GM19452 (cell line): ENCODE results near the gene PER1.
A peak's percentile ranks its signal among the peaks of the same experiment; 100 is the strongest.
"Not testable (repeated sequence)": the region's sequence is repeated elsewhere in the genome, so short reads cannot be mapped to it uniquely, and the experiment has no call there.

Experiments used
- ATAC-seq: cut with Tn5 transposase; IDR thresholded peaks from one replicate; pipeline ENCODE4 v1.9.1; 2021; ENCODE audit not compliant: unreplicated experiment

Gene PER1

DNA sequence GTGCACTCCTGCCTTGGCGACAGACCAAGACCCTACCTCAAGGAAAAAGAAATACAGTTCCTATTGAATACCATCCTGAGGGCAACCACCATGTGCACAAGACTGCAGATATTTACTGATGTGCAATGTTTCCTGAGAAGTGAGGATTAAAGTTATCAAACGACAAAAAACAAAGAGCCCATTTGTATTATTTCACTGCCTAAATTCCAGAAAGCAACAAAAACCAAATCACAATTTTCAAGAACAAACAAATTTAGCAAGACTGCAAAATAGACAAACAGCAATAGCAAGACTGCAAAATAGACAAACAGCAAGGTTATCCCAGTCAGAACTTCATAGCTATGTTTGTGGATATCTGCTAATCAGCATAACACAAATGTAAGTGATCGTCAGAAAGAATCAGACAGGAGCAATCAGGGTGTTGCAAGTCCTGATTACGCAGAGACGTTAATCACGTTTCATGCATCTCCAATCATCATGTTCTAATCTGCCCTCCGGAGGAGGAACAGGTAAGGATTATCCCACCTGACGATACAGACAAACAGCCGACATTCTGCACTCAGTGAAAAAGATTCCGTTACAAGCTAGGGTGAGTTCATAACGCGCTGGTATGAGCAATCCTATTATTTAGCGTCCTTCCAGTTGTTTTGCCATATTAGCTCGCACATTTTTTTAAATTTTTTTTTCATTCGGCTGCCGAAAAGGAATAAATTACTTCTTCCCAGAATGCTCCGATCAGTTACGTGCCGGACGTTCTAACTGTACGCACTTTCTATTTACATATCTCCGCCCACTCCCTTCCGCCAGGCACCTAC is 21.1 kb upstream of the PER1 start:
- ATAC-seq: peak; percentile 71

DNA sequence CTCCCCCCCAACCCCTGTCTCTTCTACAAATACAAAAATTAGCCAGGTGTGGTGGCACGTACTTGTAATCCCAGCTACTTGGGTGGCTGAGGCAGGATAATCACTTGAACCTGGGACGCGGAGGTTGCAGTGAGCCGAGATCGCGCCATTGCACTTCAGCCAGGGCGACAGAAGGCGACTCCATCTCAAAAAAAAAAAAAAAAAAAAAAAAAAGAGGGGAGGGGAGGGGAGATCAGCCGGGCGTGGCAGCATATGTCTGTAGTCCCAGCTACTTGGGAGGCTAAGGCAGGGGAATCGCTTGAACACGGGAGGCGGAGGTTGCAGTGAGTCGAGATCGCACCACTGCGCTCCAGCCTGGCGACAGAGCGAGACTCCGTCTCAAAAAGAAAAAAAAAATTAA is 18.0 kb upstream of the PER1 start:
- not testable (repeated sequence) for ATAC-seq

DNA sequence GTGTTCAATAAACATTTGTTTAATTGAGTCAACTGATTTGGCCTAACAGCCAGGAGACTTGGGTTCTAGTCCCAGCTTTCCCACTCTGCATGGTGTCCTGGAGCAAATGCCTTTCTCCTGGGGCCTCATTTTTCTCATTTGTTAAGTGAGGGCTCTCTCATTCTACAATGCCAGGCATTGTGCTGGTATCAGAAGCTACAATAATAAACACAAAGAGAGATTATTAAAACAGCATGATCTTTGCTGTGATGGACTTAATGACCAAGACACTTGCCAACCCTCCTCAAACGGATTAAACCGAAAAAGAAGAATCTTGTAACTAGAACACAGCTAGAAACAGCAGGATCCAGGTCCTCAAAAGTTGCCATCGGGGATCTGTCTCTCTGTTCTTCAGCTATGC is 15.3 kb upstream of the PER1 start:
- ATAC-seq: no peak

DNA sequence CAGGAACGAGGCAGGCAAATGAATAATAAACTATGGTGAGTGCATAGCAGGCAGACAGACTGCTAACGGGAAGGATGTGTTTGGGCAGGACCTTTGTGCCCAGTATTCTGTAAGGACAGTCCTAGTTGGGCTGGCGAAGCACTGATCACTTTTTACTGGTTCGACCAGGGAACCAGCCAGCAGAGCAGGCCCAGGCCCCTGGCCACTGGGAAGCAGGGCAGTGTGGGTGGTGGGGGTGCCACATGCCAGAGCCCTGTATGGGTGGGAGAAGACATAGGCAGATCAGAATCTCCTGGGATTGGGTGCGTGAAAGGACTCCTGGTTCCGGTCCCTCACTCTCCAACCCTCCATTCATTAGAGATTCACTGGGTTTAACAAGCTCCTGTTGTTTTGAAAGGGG is 14.5 kb upstream of the PER1 start:
- ATAC-seq: no peak

- no peak for ATAC-seq
Observed at GRCh38 chr17:8164815-8165131, 12.6 kb upstream of the PER1 start.

GRCh38 chr17:8163978-8164814 is 12.0 kb upstream of the PER1 start:
- ATAC-seq: no peak

DNA sequence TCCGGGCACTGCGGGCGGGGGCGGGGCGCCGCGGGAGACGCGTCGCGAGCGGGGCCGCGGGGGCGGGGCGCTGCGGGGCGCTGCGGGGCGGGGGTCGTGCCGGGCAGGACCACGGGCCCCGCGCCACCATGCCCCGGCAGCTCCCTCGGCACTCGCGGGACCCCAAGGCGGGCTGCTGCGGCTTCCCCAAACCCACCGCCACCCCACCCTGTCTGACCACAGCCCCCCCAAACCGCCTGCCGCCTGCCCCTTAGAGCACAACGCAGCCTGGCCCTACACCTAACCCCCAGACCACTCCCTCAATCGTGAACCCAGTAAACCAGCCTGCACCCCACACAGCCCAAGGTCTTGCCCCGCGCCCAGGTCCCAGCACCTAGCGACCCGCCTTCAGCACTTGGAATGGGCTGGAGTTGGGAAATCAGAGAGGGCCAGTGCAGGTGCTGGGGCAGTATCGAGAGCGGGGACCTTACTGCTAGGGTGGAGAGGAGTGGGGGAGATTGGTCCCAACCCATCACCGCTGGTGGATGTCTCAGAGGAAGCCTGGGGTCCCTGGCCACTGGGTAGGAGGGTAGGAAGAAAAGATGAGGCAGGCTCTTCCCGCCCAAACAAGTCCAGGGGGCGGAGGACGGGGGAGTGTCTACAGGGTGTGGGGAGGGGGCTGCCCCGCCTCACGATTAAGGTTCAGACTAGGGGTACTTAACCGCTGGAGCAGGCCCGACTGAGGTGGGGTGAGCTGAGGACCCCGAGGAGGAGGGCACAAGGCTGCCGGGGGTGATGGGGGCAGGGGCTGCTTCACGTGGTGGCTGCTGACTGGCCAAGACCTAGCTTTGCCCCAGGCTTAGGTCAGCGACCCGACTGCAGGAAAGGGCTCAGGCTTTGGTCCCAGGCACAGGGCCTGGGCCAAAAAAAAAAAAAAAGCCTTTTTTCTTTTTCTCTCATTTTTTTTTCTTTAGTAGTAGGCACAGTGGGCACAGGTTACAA is 11.1 kb upstream of the PER1 start:
- no peak for ATAC-seq

DNA sequence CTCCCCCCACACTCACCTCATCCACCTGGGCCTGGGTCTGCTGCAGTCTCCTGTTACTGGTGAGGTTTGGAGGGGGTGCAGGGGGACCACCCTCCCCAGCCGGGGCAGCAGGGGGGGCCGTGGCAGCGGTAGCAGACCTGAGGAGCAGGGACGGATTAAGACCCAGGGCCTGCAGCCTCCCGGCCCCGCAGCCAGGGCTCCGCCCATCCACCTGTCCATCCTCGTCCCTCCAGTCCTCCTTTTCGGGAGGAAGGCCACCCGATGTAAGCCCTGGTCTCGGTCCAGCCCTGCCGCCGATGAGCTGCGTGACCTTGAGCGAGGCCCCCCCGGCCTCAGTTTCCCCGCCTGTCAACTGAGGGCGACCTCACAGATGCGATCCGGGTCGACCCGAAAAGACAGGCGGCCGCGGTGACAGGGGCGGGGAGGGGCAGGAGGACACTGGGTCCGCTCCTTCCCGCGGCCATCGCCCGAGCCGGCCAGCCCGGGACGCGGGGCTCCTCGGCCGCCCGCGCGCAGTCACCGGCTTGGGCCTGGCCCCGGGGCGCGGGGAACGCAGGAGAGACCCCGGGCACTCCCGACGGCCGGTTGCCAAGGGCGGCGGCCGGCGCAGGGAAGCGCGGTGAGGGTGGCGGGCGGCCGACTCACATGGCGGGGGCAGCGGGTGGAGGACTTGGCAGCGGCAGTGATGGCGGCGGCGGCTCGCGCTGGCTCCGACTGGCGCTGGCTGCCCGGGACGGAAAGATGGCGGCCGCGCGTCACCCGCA is 10.2 kb upstream of the PER1 start, which contains the start of gene VAMP2:
VAMP2 (minus strand) TSS at position 716 of the 764 bp plus-strand sequence; CDS start at position 647, 69 bp downstream.
- ATAC-seq: no peak

GRCh38 chr17:8161289-8162232 is 9.4 kb upstream of the PER1 start:
- ATAC-seq: no peak

- ATAC-seq: no peak
Observed at GRCh38 chr17:8160741-8161221, 8.6 kb upstream of the PER1 start.

GRCh38 chr17:8160224-8160577 is 8.0 kb upstream of the PER1 start:
- ATAC-seq: no peak

GRCh38 chr17:8159459-8160223 is 7.4 kb upstream of the PER1 start:
- ATAC-seq: no peak

- ATAC-seq: no peak
Observed at GRCh38 chr17:8159032-8159400, 6.8 kb upstream of the PER1 start.

- no peak for ATAC-seq
Observed at GRCh38 chr17:8158267-8159031, 6.2 kb upstream of the PER1 start.

- ATAC-seq: peak; percentile 77
Observed at GRCh38 chr17:8156246-8156992, 4.2 kb upstream of the PER1 start.

- ATAC-seq: no peak
Observed at GRCh38 chr17:8155996-8156245, 3.7 kb upstream of the PER1 start.

DNA sequence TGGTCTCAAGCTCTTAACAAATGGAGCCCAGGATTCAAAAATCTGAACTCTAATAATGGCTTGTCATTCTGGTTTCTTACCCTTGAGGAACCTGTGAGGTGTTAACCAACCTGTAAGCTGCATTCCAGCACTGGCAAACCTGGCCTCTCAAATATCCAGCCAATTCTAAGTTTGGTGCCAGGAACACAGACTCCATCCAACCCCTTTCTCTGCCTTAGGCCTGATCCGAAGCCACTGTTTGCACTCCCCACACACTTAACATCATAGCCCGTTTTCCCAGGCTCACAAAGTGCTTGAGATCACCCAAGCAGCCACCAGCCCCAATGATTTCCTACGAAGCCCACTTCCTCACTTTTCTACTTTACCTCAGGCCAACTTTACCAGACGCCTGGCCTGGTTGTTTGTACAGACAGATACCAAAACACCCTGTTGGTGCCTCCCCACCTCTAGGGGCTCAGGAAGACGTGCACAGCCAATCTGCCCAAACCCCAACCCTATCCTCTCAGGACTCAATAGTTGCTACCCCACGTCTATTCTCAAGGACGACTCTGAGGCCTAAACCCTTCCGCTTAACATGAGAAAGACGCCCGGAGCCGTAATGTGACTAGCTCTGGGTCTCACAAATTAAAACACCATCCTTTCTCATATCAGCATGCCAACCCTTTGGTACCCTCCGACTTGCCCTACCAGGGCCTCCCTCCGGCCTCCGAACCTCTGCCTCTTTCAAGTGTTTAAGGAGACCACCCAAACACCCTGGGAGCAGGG is 3.2 kb upstream of the PER1 start:
- no peak for ATAC-seq
